GM21360 (cell line): ENCODE results near the gene FADS2.

Experiments used
- ATAC-seq: cut with Tn5 transposase; IDR thresholded peaks from one replicate; pipeline ENCODE4 v1.9.1; 2021; ENCODE audit warnings: mild to moderate bottlenecking, moderate library complexity; ENCODE audit not compliant: unreplicated experiment

FADS2 gene

GRCh38 chr11:61885166-61885778 lies 57.2 kb downstream of the FADS2 start:
- ATAC-seq = no peak

- no peak for ATAC-seq
Measured at GRCh38 chr11:61885784-61886580, 57.9 kb downstream of the FADS2 start.

GRCh38 chr11:61886643-61887042 lies 58.5 kb downstream of the FADS2 start:
- ATAC-seq = no peak

- no peak for ATAC-seq
Measured at GRCh38 chr11:61887839-61888494, 59.9 kb downstream of the FADS2 start.

GRCh38 chr11:61888590-61888989 lies 60.5 kb downstream of the FADS2 start:
- ATAC-seq = no peak

- ATAC-seq = no peak
Measured at GRCh38 chr11:61889831-61890230, 61.7 kb downstream of the FADS2 start.

GRCh38 chr11:61890529-61891330 lies 62.6 kb downstream of the FADS2 start:
- ATAC-seq = peak; percentile 23

- peak; percentile 64 for ATAC-seq
Measured at GRCh38 chr11:61891331-61892084, 63.4 kb downstream of the FADS2 start, which contains the start of gene FADS3. Gene FADS3 (minus strand): TSS chr11:61891545. CDS start chr11:61891381, 164 bp downstream.

- ATAC-seq = peak; percentile 29
Measured at GRCh38 chr11:61892085-61892370, 63.9 kb downstream of the FADS2 start.

- no peak for ATAC-seq
Measured at GRCh38 chr11:61893981-61894380, 65.9 kb downstream of the FADS2 start.

GRCh38 chr11:61895046-61895717 lies 67.1 kb downstream of the FADS2 start:
- ATAC-seq = no peak

- ATAC-seq = no peak
Measured at GRCh38 chr11:61895718-61896059, 67.6 kb downstream of the FADS2 start.

GRCh38 chr11:61896665-61897386 lies 68.7 kb downstream of the FADS2 start:
- no peak for ATAC-seq

- no peak for ATAC-seq
Measured at GRCh38 chr11:61897387-61898246, 69.5 kb downstream of the FADS2 start.

GRCh38 chr11:61898247-61898582 lies 70.1 kb downstream of the FADS2 start:
- ATAC-seq = no peak

- peak; percentile 67 for ATAC-seq
Measured at GRCh38 chr11:61899146-61899841, 71.2 kb downstream of the FADS2 start.

- ATAC-seq = no peak
Measured at GRCh38 chr11:61900251-61900650, 72.2 kb downstream of the FADS2 start.

GRCh38 chr11:61901397-61901796 lies 73.3 kb downstream of the FADS2 start:
- ATAC-seq = no peak
